K562 (cell line): ENCODE data around the gene CALML6. TPM values are rescaled to one million over a fixed set of nuclear protein-coding genes. Genes with fewer than 3 reads are reported as not detected.

ENCODE experiments used
- CEBPZ ChIP-seq: fragments of 150-350 bp; IDR thresholded peaks from 2 replicates; pipeline ENCODE4 v1.6.1; 2014; ENCODE audit warnings: low read depth, mild to moderate bottlenecking, low read length, borderline replicate concordance
- CREB3L1 ChIP-seq: fragments of 450-650 bp; IDR thresholded peaks from 2 replicates; pipeline ENCODE4 v1.6.1; 2014; ENCODE audit warnings: low read depth, mild to moderate bottlenecking, moderate library complexity, borderline replicate concordance
- KLF6 ChIP-seq: fragments of 250-450 bp; sonication (Bioruptor Pico); IDR thresholded peaks from 2 replicates; pipeline ENCODE4 v1.4.0; 2020; ENCODE audit warnings: mild to moderate bottlenecking, moderate library complexity, borderline replicate concordance
- MAX ChIP-seq: sonication (generic); formaldehyde crosslinking; IDR thresholded peaks from 2 replicates; pipeline ENCODE4 v1.9.0; 2022; ENCODE audit warnings: mild to moderate bottlenecking, missing genetic modification reagents
- MYC ChIP-seq, 2 experiments: fragments of 250-450 bp in 1 of 2; sonication (Bioruptor Pico) in 1 of 2; IDR thresholded peaks; 2 replicates each; pipeline versions ENCODE4 v1.5.1 to v1.6.1; 2012 to 2021; ENCODE audit warnings: low read depth in 2 of 2, borderline replicate concordance in 1 of 2, improper control_type of control experiment in 1 of 2, low read length in 1 of 2, mild to moderate bottlenecking in 1 of 2, moderate library complexity in 1 of 2
- PHF21A ChIP-seq: fragments of 450-650 bp; IDR thresholded peaks from 2 replicates; pipeline ENCODE4 v1.6.1; 2017; ENCODE audit warnings: low read depth, borderline replicate concordance
- RBM22 ChIP-seq: fragments of 200-400 bp; formaldehyde crosslinking; IDR thresholded peaks from 2 replicates; pipeline ENCODE4 v1.6.1; 2018; ENCODE audit warnings: low read length, low read depth; ENCODE audit not compliant: poor library complexity, severe bottlenecking
- RCOR1 ChIP-seq, 2 experiments: IDR thresholded peaks; 2 replicates each; pipeline ENCODE4 v1.6.1; 2012; ENCODE audit warnings: low read depth in 2 of 2, low read length in 2 of 2, borderline replicate concordance in 1 of 2, improper control_type of control experiment in 1 of 2
- ZBTB40 ChIP-seq, 2 experiments: fragments of 450-650 bp in 1 of 2; sonication (generic) in 1 of 2; formaldehyde crosslinking in 1 of 2; IDR thresholded peaks; 2 replicates each; pipeline versions ENCODE4 v1.7.1 to v1.9.0; 2016 to 2022; ENCODE audit warnings: inconsistent platforms in 1 of 2, mild to moderate bottlenecking in 1 of 2, missing genetic modification reagents in 1 of 2
- ZC3H11A ChIP-seq: IDR thresholded peaks from 2 replicates; pipeline ENCODE4 v1.6.1; 2012; ENCODE audit warnings: low read depth, low read length, improper control_type of control experiment
- polyA plus RNA-seq, 8 experiments: library from polyadenylated mRNA; depleted of rRNA in 4 of 8; stranded (reverse) in 5 of 8; unstranded in 3 of 8; fragments of >200 nt; fragmentation: Nextera tagmentation in 2 of 8; fragmentation: Illumina TruSeq in 1 of 8; extraction: Ambion mirVana in 2 of 8; extraction: Trizol in 1 of 8; gene quantifications; 2 replicates each; pipeline versions ENCODE4 v1.2.1 to v1.2.3, GENCODE V29; 2011 to 2014; ENCODE audit warnings: inconsistent platforms in 1 of 8, missing spikeins in 1 of 8
- total RNA-seq, 7 experiments: library from RNA; depleted of rRNA in 6 of 7; stranded (reverse); fragments of >200 nt in 6 of 7; fragmentation: Illumina TruSeq in 2 of 7; extraction: Trizol in 2 of 7; gene quantifications; 2 replicates each; pipeline versions ENCODE4 v1.2.1 to v1.2.3, GENCODE V29; 2011 to 2021; ENCODE audit warnings: low replicate concordance in 1 of 7

CALML6 gene
- total and polyA plus RNA-seq, 9 of the 15 experiments (the other 6 are each of a cell fraction or from before 2014, with no cell fraction given): 0.14 TPM; not detected in 8

- TF ChIP-seq RCOR1 (IDR thresholded peaks at IDR 0.05; ENCODE audit: borderline replicate concordance in 1 of 2, low read depth in 2 of 2, low read length in 2 of 2): no peak; a peak in 1 of 4 replicates
- peak; percentile 82 for TF ChIP-seq MAX (CRISPR knock-in tag)
- no peak for TF ChIP-seq CEBPZ
- TF ChIP-seq RBM22: no peak
- no peak for TF ChIP-seq PHF21A
- no peak for TF ChIP-seq ZBTB40 (IDR thresholded peaks at IDR 0.05)
- no peak for TF ChIP-seq ZBTB40 (CRISPR knock-in tag; IDR thresholded peaks at IDR 0.05)
- TF ChIP-seq MYC (IDR thresholded peaks at IDR 0.05; ENCODE audit: low read depth, low read length): peak; percentile 73
- TF ChIP-seq MYC (CRISPR knock-in tag; IDR thresholded peaks at IDR 0.05; ENCODE audit: borderline replicate concordance, low read depth): no peak
- no peak for TF ChIP-seq CREB3L1
- 0 out of 2 replicates have a peak, but pooled peaks have one; percentile 15 for TF ChIP-seq ZC3H11A
- TF ChIP-seq KLF6 (CRISPR knock-in tag): no peak
Observed at GRCh38 chr1:1919304-1920056, 4.4 kb downstream of the CALML6 start (continued).
